ENCODE results near the gene HSD17B3.

The HSD17B3 gene

GRCh38 chr9:96279932-96280331 lies 22.0 kb downstream of the HSD17B3 start:
- Histone ChIP-seq H3K9ac (ENCODE audit: low read length in 5 of 5) (no peak overlapping the region), H3K36me3 (ENCODE audit: control insufficient read depth in 5 of 5, insufficient read depth in 5 of 5, low read length in 5 of 5) (no peaks in the 10 kb centered on the region), H3K4me1 (ENCODE audit: control insufficient read depth in 5 of 5, insufficient read depth in 5 of 5, low read length in 5 of 5) (peaks cover 0 to 9% (median 8%) of the 10 kb centered on the region in 5 donors), H3K27me3 (ENCODE audit: control insufficient read depth in 5 of 5, insufficient read depth in 4 of 5, low read length in 5 of 5) (no peaks in the 10 kb centered on the region), H3K27ac (ENCODE audit: low read depth, low read length) (no peak overlapping the region), H3K4me3 (ENCODE audit: low read depth in 1 of 5, low read length in 5 of 5) (no peak overlapping the region), H3K9me3 (ENCODE audit: control insufficient read depth in 5 of 5, low read length in 5 of 5) (peaks cover 2 to 13% (median 6%) of the 10 kb centered on the region in 5 donors)

- Histone ChIP-seq H3K4me1 (ENCODE audit: control insufficient read depth in 5 of 5, insufficient read depth in 5 of 5, low read length in 5 of 5) (peaks cover 0 to 1% (median under 1%) of the 10 kb centered on the region in 5 donors), H3K36me3 (ENCODE audit: control insufficient read depth in 5 of 5, insufficient read depth in 5 of 5, low read length in 5 of 5) (no peaks in the 10 kb centered on the region), H3K9ac (ENCODE audit: low read length in 5 of 5) (no peak overlapping the region), H3K4me3 (ENCODE audit: low read depth in 1 of 5, low read length in 5 of 5) (no peak overlapping the region), H3K27me3 (ENCODE audit: control insufficient read depth in 5 of 5, insufficient read depth in 4 of 5, low read length in 5 of 5) (no peaks in the 10 kb centered on the region), H3K9me3 (ENCODE audit: control insufficient read depth in 5 of 5, low read length in 5 of 5) (peaks cover 8 to 27% (median 17%) of the 10 kb centered on the region in 5 donors), H3K27ac (ENCODE audit: low read depth, low read length) (no peak overlapping the region)
Observed at GRCh38 chr9:96274939-96275338, 27.0 kb downstream of the HSD17B3 start.

GRCh38 chr9:96270236-96270744 lies 31.7 kb downstream of the HSD17B3 start:
- Histone ChIP-seq H3K27ac (ENCODE audit: low read depth, low read length) (no peak overlapping the region), H3K9ac (ENCODE audit: low read length in 5 of 5) (no peak overlapping the region), H3K27me3 (ENCODE audit: control insufficient read depth in 5 of 5, insufficient read depth in 4 of 5, low read length in 5 of 5) (no peaks in the 10 kb centered on the region), H3K36me3 (ENCODE audit: control insufficient read depth in 5 of 5, insufficient read depth in 5 of 5, low read length in 5 of 5) (no peaks in the 10 kb centered on the region), H3K9me3 (ENCODE audit: control insufficient read depth in 5 of 5, low read length in 5 of 5) (peaks cover 8 to 21% (median 12%) of the 10 kb centered on the region in 5 donors), H3K4me1 (ENCODE audit: control insufficient read depth in 5 of 5, insufficient read depth in 5 of 5, low read length in 5 of 5) (no peaks in the 10 kb centered on the region), H3K4me3 (ENCODE audit: low read depth in 1 of 5, low read length in 5 of 5) (no peak overlapping the region)

GRCh38 chr9:96258967-96259366 lies 43.0 kb downstream of the HSD17B3 start:
- Histone ChIP-seq H3K9ac (ENCODE audit: low read length in 5 of 5) (no peak overlapping the region), H3K36me3 (ENCODE audit: control insufficient read depth in 5 of 5, insufficient read depth in 5 of 5, low read length in 5 of 5) (no peaks in the 10 kb centered on the region), H3K4me1 (ENCODE audit: control insufficient read depth in 5 of 5, insufficient read depth in 5 of 5, low read length in 5 of 5) (no peaks in the 10 kb centered on the region), H3K27me3 (ENCODE audit: control insufficient read depth in 5 of 5, insufficient read depth in 4 of 5, low read length in 5 of 5) (peaks cover 0 to 3% (median 0%) of the 10 kb centered on the region in 5 donors), H3K4me3 (ENCODE audit: low read depth in 1 of 5, low read length in 5 of 5) (no peak overlapping the region), H3K9me3 (ENCODE audit: control insufficient read depth in 5 of 5, low read length in 5 of 5) (no peaks in the 10 kb centered on the region), H3K27ac (ENCODE audit: low read depth, low read length) (no peak overlapping the region)

- H3K27ac ChIP-seq (ENCODE audit: low read depth, low read length), result no peak overlapping the region
- H3K9ac ChIP-seq (ENCODE audit: low read length in 5 of 5), result no peak overlapping the region
- H3K27me3 ChIP-seq (ENCODE audit: control insufficient read depth in 5 of 5, insufficient read depth in 4 of 5, low read length in 5 of 5), result peaks cover 0 to 6% (median 0%) of the 10 kb centered on the region in 5 donors
- H3K9me3 ChIP-seq (ENCODE audit: control insufficient read depth in 5 of 5, low read length in 5 of 5), result no peaks in the 10 kb centered on the region
- no peaks in the 10 kb centered on the region for H3K4me1 ChIP-seq (ENCODE audit: control insufficient read depth in 5 of 5, insufficient read depth in 5 of 5, low read length in 5 of 5)
- H3K36me3 ChIP-seq (ENCODE audit: control insufficient read depth in 5 of 5, insufficient read depth in 5 of 5, low read length in 5 of 5), result no peaks in the 10 kb centered on the region
- H3K4me3 ChIP-seq (ENCODE audit: low read depth in 1 of 5, low read length in 5 of 5), result no peak overlapping the region
Observed at GRCh38 chr9:96256800-96257199, 45.2 kb downstream of the HSD17B3 start.

GRCh38 chr9:96255698-96256097 lies 46.3 kb downstream of the HSD17B3 start:
- no peaks in the 10 kb centered on the region for H3K9me3 ChIP-seq (ENCODE audit: control insufficient read depth in 5 of 5, low read length in 5 of 5)
- peaks cover 0 to 6% (median 0%) of the 10 kb centered on the region in 5 donors for H3K27me3 ChIP-seq (ENCODE audit: control insufficient read depth in 5 of 5, insufficient read depth in 4 of 5, low read length in 5 of 5)
- no peak overlapping the region for H3K4me3 ChIP-seq (ENCODE audit: low read depth in 1 of 5, low read length in 5 of 5)
- no peaks in the 10 kb centered on the region for H3K36me3 ChIP-seq (ENCODE audit: control insufficient read depth in 5 of 5, insufficient read depth in 5 of 5, low read length in 5 of 5)
- H3K9ac ChIP-seq (ENCODE audit: low read length in 5 of 5), result no peak overlapping the region
- no peak overlapping the region for H3K27ac ChIP-seq (ENCODE audit: low read depth, low read length)
- no peaks in the 10 kb centered on the region for H3K4me1 ChIP-seq (ENCODE audit: control insufficient read depth in 5 of 5, insufficient read depth in 5 of 5, low read length in 5 of 5)

- peaks cover 0 to 6% (median 0%) of the 10 kb centered on the region in 5 donors for H3K27me3 ChIP-seq (ENCODE audit: control insufficient read depth in 5 of 5, insufficient read depth in 4 of 5, low read length in 5 of 5)
- H3K27ac ChIP-seq (ENCODE audit: low read depth, low read length), result no peak overlapping the region
- no peak overlapping the region for H3K4me3 ChIP-seq (ENCODE audit: low read depth in 1 of 5, low read length in 5 of 5)
- no peak overlapping the region for H3K9ac ChIP-seq (ENCODE audit: low read length in 5 of 5)
- H3K4me1 ChIP-seq (ENCODE audit: control insufficient read depth in 5 of 5, insufficient read depth in 5 of 5, low read length in 5 of 5), result no peaks in the 10 kb centered on the region
- no peaks in the 10 kb centered on the region for H3K9me3 ChIP-seq (ENCODE audit: control insufficient read depth in 5 of 5, low read length in 5 of 5)
- no peaks in the 10 kb centered on the region for H3K36me3 ChIP-seq (ENCODE audit: control insufficient read depth in 5 of 5, insufficient read depth in 5 of 5, low read length in 5 of 5)
Observed at GRCh38 chr9:96253059-96253696, 48.8 kb downstream of the HSD17B3 start.

- no peaks in the 10 kb centered on the region for H3K36me3 ChIP-seq (ENCODE audit: control insufficient read depth in 5 of 5, insufficient read depth in 5 of 5, low read length in 5 of 5)
- peaks cover 0 to 6% (median 0%) of the 10 kb centered on the region in 5 donors for H3K27me3 ChIP-seq (ENCODE audit: control insufficient read depth in 5 of 5, insufficient read depth in 4 of 5, low read length in 5 of 5)
- H3K4me1 ChIP-seq (ENCODE audit: control insufficient read depth in 5 of 5, insufficient read depth in 5 of 5, low read length in 5 of 5), result no peaks in the 10 kb centered on the region
- no peak overlapping the region for H3K9ac ChIP-seq (ENCODE audit: low read length in 5 of 5)
- H3K27ac ChIP-seq (ENCODE audit: low read depth, low read length), result no peak overlapping the region
- no peaks in the 10 kb centered on the region for H3K9me3 ChIP-seq (ENCODE audit: control insufficient read depth in 5 of 5, low read length in 5 of 5)
- H3K4me3 ChIP-seq (ENCODE audit: low read depth in 1 of 5, low read length in 5 of 5), result no peak overlapping the region
Observed at GRCh38 chr9:96251451-96251850, 50.5 kb downstream of the HSD17B3 start.

GRCh38 chr9:96249746-96250145 lies 52.2 kb downstream of the HSD17B3 start:
- no peak overlapping the region for H3K4me3 ChIP-seq (ENCODE audit: low read depth in 1 of 5, low read length in 5 of 5)
- H3K4me1 ChIP-seq (ENCODE audit: control insufficient read depth in 5 of 5, insufficient read depth in 5 of 5, low read length in 5 of 5), result no peaks in the 10 kb centered on the region
- H3K36me3 ChIP-seq (ENCODE audit: control insufficient read depth in 5 of 5, insufficient read depth in 5 of 5, low read length in 5 of 5), result no peaks in the 10 kb centered on the region
- H3K9me3 ChIP-seq (ENCODE audit: control insufficient read depth in 5 of 5, low read length in 5 of 5), result no peaks in the 10 kb centered on the region
- no peak overlapping the region for H3K27ac ChIP-seq (ENCODE audit: low read depth, low read length)
- no peak overlapping the region for H3K9ac ChIP-seq (ENCODE audit: low read length in 5 of 5)
- peaks cover 0 to 6% (median 0%) of the 10 kb centered on the region in 5 donors for H3K27me3 ChIP-seq (ENCODE audit: control insufficient read depth in 5 of 5, insufficient read depth in 4 of 5, low read length in 5 of 5)

- Histone ChIP-seq H3K4me1 (ENCODE audit: control insufficient read depth in 5 of 5, insufficient read depth in 5 of 5, low read length in 5 of 5) (no peaks in the 10 kb centered on the region), H3K27me3 (ENCODE audit: control insufficient read depth in 5 of 5, insufficient read depth in 4 of 5, low read length in 5 of 5) (peaks cover 0 to 7% (median 5%) of the 10 kb centered on the region in 5 donors), H3K9me3 (ENCODE audit: control insufficient read depth in 5 of 5, low read length in 5 of 5) (no peaks in the 10 kb centered on the region), H3K36me3 (ENCODE audit: control insufficient read depth in 5 of 5, insufficient read depth in 5 of 5, low read length in 5 of 5) (no peaks in the 10 kb centered on the region), H3K9ac (ENCODE audit: low read length in 5 of 5) (no peak overlapping the region), H3K4me3 (ENCODE audit: low read depth in 1 of 5, low read length in 5 of 5) (no peak overlapping the region), H3K27ac (ENCODE audit: low read depth, low read length) (no peak overlapping the region)
Observed at GRCh38 chr9:96246267-96246671, 55.7 kb downstream of the HSD17B3 start.

All from subcutaneous abdominal adipose tissue (tissue), 5 donors.